Measurements from ENCODE around the gene ERG28. TPM values are rescaled to one million over a fixed set of nuclear protein-coding genes. Genes with fewer than 3 reads are reported as not detected.
A peak's percentile ranks its signal among the peaks of the same experiment; 100 is the strongest.

Gene ERG28
- polyA plus RNA-seq, 1 experiment = 23.7 TPM

DNA sequence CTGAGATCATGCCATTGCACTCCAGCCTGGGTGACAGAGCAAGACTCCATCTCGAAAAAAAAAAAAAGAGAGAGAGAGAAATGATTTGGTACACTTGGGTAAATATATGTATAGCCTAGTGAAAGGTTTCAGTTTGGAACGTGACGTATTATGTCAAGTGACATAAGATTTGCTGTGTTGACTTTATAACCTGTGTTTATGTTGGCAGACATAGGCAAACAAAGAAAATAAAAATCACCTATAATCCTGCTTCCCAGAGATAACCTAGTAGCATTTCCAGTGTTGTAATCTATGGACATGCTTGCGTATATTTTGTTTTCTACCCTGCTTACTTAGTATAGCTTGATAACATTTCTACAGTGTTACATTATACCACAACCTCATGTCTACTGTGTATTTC, 16.7 kb downstream of the ERG28 start:
- TF ChIP-seq, protein P1, sequence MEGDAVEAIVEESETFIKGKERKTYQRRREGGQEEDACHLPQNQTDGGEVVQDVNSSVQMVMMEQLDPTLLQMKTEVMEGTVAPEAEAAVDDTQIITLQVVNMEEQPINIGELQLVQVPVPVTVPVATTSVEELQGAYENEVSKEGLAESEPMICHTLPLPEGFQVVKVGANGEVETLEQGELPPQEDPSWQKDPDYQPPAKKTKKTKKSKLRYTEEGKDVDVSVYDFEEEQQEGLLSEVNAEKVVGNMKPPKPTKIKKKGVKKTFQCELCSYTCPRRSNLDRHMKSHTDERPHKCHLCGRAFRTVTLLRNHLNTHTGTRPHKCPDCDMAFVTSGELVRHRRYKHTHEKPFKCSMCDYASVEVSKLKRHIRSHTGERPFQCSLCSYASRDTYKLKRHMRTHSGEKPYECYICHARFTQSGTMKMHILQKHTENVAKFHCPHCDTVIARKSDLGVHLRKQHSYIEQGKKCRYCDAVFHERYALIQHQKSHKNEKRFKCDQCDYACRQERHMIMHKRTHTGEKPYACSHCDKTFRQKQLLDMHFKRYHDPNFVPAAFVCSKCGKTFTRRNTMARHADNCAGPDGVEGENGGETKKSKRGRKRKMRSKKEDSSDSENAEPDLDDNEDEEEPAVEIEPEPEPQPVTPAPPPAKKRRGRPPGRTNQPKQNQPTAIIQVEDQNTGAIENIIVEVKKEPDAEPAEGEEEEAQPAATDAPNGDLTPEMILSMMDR (IDR thresholded peaks at IDR 0.05; ENCODE audit: insufficient read depth, low read depth, low read length) = no peak
- H3K27me3 ChIP-seq (ENCODE audit: control insufficient read depth, insufficient read depth, low read length) = no peaks in the 10 kb centered on the region
- no peak overlapping the region for H3K4me3 ChIP-seq (ENCODE audit: low read depth, low read length)
- CTCF ChIA-PET = interaction anchor here (1.0 kb wide), 1 partner anchor 10 kb away, joined by 3 read pairs; no protein-coding TSS in a partner anchor
- POLR2A ChIA-PET = no interaction called here
- H3K36me3 ChIP-seq (ENCODE audit: control insufficient read depth, insufficient read depth, low read length) = no peaks in the 10 kb centered on the region
- no peak for DNase-seq (ENCODE audit: low read depth)

DNA sequence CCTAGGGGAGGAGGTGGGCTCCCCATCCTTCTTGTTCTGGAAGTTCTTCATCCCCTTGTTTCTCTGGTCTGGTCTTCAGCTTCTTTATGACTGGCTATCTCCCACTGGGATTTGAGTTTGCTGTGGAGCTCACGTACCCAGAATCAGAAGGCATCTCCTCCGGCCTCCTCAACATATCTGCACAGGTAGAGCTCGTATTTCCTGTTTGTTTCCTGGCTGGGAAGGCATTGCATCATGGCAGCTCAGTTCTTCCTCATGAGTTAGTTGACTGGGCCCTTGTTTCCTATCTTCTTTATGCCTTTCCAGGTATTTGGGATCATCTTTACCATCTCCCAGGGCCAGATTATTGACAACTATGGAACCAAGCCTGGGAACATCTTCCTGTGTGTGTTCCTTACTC, 19.8 kb downstream of the ERG28 start:
- ChIA-PET POLR2A (no interaction called here), CTCF (interaction anchor here (1.0 to 3.0 kb wide), 3 partner anchors 9 to 63 kb away, joined by 5 to 12 read pairs (median 6); partner anchors contain the start of gene FLVCR2)
- Histone ChIP-seq H3K27me3 (ENCODE audit: control insufficient read depth, insufficient read depth, low read length) (no peaks in the 10 kb centered on the region), H3K4me3 (ENCODE audit: low read depth, low read length) (no peak overlapping the region), H3K36me3 (ENCODE audit: control insufficient read depth, insufficient read depth, low read length) (no peaks in the 10 kb centered on the region)
- TF ChIP-seq, protein P1 (IDR thresholded peaks at IDR 0.05; ENCODE audit: insufficient read depth, low read depth, low read length) = no peak
- DNase-seq (ENCODE audit: low read depth) = no peak

DNA sequence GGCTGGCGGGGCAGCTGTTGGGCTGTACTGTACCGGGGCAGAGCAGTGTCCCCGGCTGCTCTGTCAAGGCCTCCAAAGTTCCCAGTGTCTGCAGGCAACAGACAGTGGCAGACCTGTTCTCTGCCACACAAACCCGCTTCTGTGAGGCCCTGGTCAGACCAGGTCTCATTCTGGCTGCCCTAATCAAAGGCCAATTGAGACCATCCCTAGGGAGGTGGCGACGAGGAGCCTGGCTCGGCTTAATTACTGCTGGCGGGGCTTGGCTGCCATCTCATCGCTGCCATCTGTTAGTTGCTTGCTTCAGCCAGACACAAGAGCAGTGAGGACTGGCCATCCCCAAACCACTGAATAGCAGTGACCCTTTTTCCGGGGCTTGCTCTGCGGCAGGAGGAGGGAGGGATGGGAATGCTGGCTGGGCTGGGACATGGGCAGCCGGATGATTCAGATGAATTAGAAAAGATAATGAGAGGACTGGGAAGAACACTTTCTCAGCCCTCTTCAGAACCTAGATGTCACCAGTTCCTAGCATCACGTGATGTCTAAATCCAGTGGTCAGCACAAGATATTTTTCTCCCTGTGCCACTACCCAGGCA, 24.5 kb downstream of the ERG28 start:
- Histone ChIP-seq H3K36me3 (ENCODE audit: control insufficient read depth, insufficient read depth, low read length) (no peaks in the 10 kb centered on the region), H3K4me3 (ENCODE audit: low read depth, low read length) (no peak overlapping the region), H3K27me3 (ENCODE audit: control insufficient read depth, insufficient read depth, low read length) (no peaks in the 10 kb centered on the region; the same call in 1 of the 2 replicates)
- peak; percentile 30 for DNase-seq (ENCODE audit: low read depth)
- CTCF ChIA-PET = interaction anchor here (0.7 to 3.6 kb wide), 6 partner anchors 14 to 760 kb away, joined by 3 to 17 read pairs (median 3); partner anchors contain the start of gene PROX2
- POLR2A ChIA-PET = no interaction called here
- TF ChIP-seq, protein P1 (IDR thresholded peaks at IDR 0.05; ENCODE audit: insufficient read depth, low read depth, low read length) = no peak

DNA sequence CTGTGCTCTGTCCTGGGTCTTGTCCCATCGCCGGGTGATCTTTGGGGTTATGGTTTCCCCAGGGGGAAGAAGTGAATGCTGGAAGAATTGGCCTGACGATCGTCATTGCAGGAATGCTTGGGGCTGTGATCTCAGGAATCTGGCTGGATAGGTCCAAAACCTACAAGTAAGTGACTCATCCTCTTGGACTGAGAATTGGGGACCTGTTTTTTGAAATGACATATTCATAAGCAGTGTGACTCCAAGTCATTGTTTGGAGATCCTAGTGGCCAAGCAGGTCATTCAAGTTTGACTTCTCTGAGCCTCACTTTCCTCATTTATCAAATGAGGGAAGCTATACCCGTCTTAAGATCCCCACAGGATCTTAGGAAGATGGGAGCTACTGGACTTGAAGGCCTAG, 25.8 kb downstream of the ERG28 start:
- no peak for DNase-seq (ENCODE audit: low read depth)
- TF ChIP-seq, protein P1 (IDR thresholded peaks at IDR 0.05; ENCODE audit: insufficient read depth, low read depth, low read length) = no peak
- CTCF ChIA-PET = interaction anchor here (1.0 to 3.6 kb wide), 3 partner anchors 12 to 58 kb away, joined by 3 to 17 read pairs (median 3); no protein-coding TSS in a partner anchor
- POLR2A ChIA-PET = no interaction called here
- Histone ChIP-seq H3K27me3 (ENCODE audit: control insufficient read depth, insufficient read depth, low read length) (peaks cover 2% of the 10 kb centered on the region; the same call in 1 of the 2 replicates), H3K36me3 (ENCODE audit: control insufficient read depth, insufficient read depth, low read length) (no peaks in the 10 kb centered on the region), H3K4me3 (ENCODE audit: low read depth, low read length) (no peak overlapping the region)

DNA sequence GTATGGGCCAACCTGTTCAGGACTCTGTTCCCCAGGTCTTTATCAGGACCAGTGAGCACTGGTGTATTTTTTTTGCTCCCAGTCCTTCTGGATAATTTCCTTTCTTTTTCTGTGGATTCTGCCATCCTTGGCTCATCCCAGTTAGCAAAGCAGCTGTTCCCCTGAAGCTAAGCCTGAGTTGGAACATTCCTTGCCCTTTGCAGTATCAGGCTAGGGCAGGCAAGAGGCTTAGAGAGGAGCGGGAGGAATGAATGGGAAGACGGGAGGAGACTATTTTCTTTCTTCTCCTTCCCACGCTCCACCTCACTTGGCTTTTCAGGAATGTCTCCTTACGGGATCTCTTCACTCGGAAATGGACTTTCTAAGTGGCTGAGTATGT, 29.2 kb downstream of the ERG28 start:
- Histone ChIP-seq H3K36me3 (ENCODE audit: control insufficient read depth, insufficient read depth, low read length) (no peaks in the 10 kb centered on the region), H3K27me3 (ENCODE audit: control insufficient read depth, insufficient read depth, low read length) (peaks cover 2% of the 10 kb centered on the region), H3K4me3 (ENCODE audit: low read depth, low read length) (no peak overlapping the region)
- DNase-seq (ENCODE audit: low read depth) = no peak
- POLR2A ChIA-PET = no interaction called here
- TF ChIP-seq, protein P1 (IDR thresholded peaks at IDR 0.05; ENCODE audit: insufficient read depth, low read depth, low read length) = no peak
- CTCF ChIA-PET = interaction anchor here (1.2 kb wide), 1 partner anchor 23 kb away, joined by 3 read pairs; no protein-coding TSS in a partner anchor
